H9 (cell line): ENCODE measurements around the gene BCL2L2. TPM values are rescaled to one million over a fixed set of nuclear protein-coding genes. Genes with fewer than 3 reads are reported as not detected.

Experiments used
- DNase-seq: peaks from one replicate; pipeline ENCODE4 v3.0.0-alpha.2; 2017
- H2AFZ ChIP-seq: one replicate; pipeline ENCODE4 v1.6.1; 2013; ENCODE audit warnings: mild to moderate bottlenecking, low read length, control low read depth, moderate library complexity
- H2AK5ac ChIP-seq: 2 replicates; pipeline ENCODE4 v1.6.1; 2013; ENCODE audit warnings: low read length, control low read depth, mixed read lengths; ENCODE audit not compliant: insufficient read length
- H2BK120ac ChIP-seq: one replicate; pipeline ENCODE4 v1.6.1; 2013; ENCODE audit warnings: low read depth, mild to moderate bottlenecking, low read length, control low read depth, inconsistent platforms; ENCODE audit not compliant: poor library complexity, severe bottlenecking
- H2BK12ac ChIP-seq: 2 replicates; pipeline ENCODE4 v1.6.1; 2013; ENCODE audit warnings: low read length, control low read depth, mixed read lengths, low read depth; ENCODE audit not compliant: insufficient read length
- H2BK15ac ChIP-seq: 2 replicates; pipeline ENCODE4 v1.6.1; 2013; ENCODE audit warnings: low read depth, low read length, control low read depth
- H2BK20ac ChIP-seq: one replicate; pipeline ENCODE4 v1.6.1; 2013; ENCODE audit warnings: low read depth, mild to moderate bottlenecking, low read length, control low read depth, inconsistent platforms; ENCODE audit not compliant: poor library complexity, severe bottlenecking
- H2BK5ac ChIP-seq: 2 replicates; pipeline ENCODE4 v1.6.1; 2013; ENCODE audit warnings: low read length, control low read depth, mixed read lengths; ENCODE audit not compliant: insufficient read length
- H3K14ac ChIP-seq: 2 replicates; pipeline ENCODE4 v1.6.1; 2013; ENCODE audit warnings: low read length, control low read depth; ENCODE audit not compliant: insufficient read depth
- H3K18ac ChIP-seq: 2 replicates; pipeline ENCODE4 v1.6.1; 2013; ENCODE audit warnings: low read depth, mild to moderate bottlenecking, mixed read lengths, low read length, control low read depth; ENCODE audit not compliant: insufficient read length
- H3K23ac ChIP-seq: 2 replicates; pipeline ENCODE4 v1.6.1; 2013; ENCODE audit warnings: low read length, control low read depth, mixed read lengths, low read depth; ENCODE audit not compliant: insufficient read length
- H3K23me2 ChIP-seq: 2 replicates; pipeline ENCODE4 v1.6.1; 2013; ENCODE audit warnings: low read depth, mild to moderate bottlenecking, mixed read lengths, low read length, control low read depth; ENCODE audit not compliant: insufficient read length, poor library complexity, severe bottlenecking
- H3K27ac ChIP-seq: 2 replicates; pipeline ENCODE4 v1.5.1; 2013; ENCODE audit warnings: low read length, control low read depth, mixed read lengths, low read depth; ENCODE audit not compliant: insufficient read length
- H3K27me3 ChIP-seq: 2 replicates; pipeline ENCODE4 v1.6.1; 2013; ENCODE audit warnings: low read length, control low read depth, inconsistent platforms; ENCODE audit not compliant: insufficient read depth
- H3K4ac ChIP-seq: 2 replicates; pipeline ENCODE4 v1.6.1; 2013; ENCODE audit warnings: low read depth, mild to moderate bottlenecking, control low read depth, inconsistent platforms, low read length, moderate library complexity
- H3K4me1 ChIP-seq: 2 replicates; pipeline ENCODE4 v1.6.1; 2013; ENCODE audit warnings: low read length, control low read depth, inconsistent platforms; ENCODE audit not compliant: insufficient read depth
- H3K4me2 ChIP-seq: 2 replicates; pipeline ENCODE4 v1.6.1; 2013; ENCODE audit warnings: low read length, control low read depth, mixed read lengths; ENCODE audit not compliant: insufficient read length, insufficient read depth
- H3K56ac ChIP-seq: 2 replicates; pipeline ENCODE4 v1.6.1; 2013; ENCODE audit warnings: low read depth, mild to moderate bottlenecking, mixed read lengths, low read length, control low read depth; ENCODE audit not compliant: insufficient read length
- H3K79me1 ChIP-seq: 2 replicates; pipeline ENCODE4 v1.6.1; 2013; ENCODE audit warnings: low read depth, mild to moderate bottlenecking, moderate library complexity, low read length, control low read depth, inconsistent platforms; ENCODE audit not compliant: insufficient read depth, poor library complexity, severe bottlenecking
- H3K79me2 ChIP-seq: 2 replicates; pipeline ENCODE4 v1.6.1; 2013; ENCODE audit warnings: low read length, control low read depth, inconsistent platforms; ENCODE audit not compliant: insufficient read depth
- H3K9ac ChIP-seq: 2 replicates; pipeline ENCODE4 v1.6.1; 2013; ENCODE audit warnings: low read length, control low read depth, mixed read lengths; ENCODE audit not compliant: insufficient read length; ENCODE audit errors: extremely low read depth
- H3K9me3 ChIP-seq: one replicate; pipeline ENCODE4 v1.6.1; 2013; ENCODE audit warnings: low read depth, low read length, inconsistent platforms; ENCODE audit not compliant: control insufficient read depth
- H3T11ph ChIP-seq: one replicate; pipeline ENCODE4 v1.6.1; 2013; ENCODE audit warnings: mild to moderate bottlenecking, low read length, control low read depth, inconsistent platforms
- H4K20me1 ChIP-seq: one replicate; pipeline ENCODE4 v1.6.1; 2013; ENCODE audit not compliant: control insufficient read depth, insufficient read length, insufficient read depth
- H4K5ac ChIP-seq: 2 replicates; pipeline ENCODE4 v1.6.1; 2013; ENCODE audit warnings: low read depth, mild to moderate bottlenecking, mixed read lengths, low read length, control low read depth; ENCODE audit not compliant: insufficient read length
- H4K8ac ChIP-seq: replicated peaks from 2 replicates; pipeline ENCODE4 v1.6.1; 2013; ENCODE audit warnings: low read length, control low read depth, mixed read lengths, low read depth; ENCODE audit not compliant: insufficient read length
- H4K91ac ChIP-seq: 2 replicates; pipeline ENCODE4 v1.6.1; 2013; ENCODE audit warnings: low read depth, mild to moderate bottlenecking, moderate library complexity, mixed read lengths, low read length, control low read depth; ENCODE audit not compliant: insufficient read length
- H3K27ac Mint-ChIP-seq, 3 experiments: 2 replicates in 2 of 3; 3 replicates in 1 of 3; pipeline ENCODE4 v1.8.0; 2020 to 2021; ENCODE audit warnings: mixed read lengths in 3 of 3, mild to moderate bottlenecking in 1 of 3, moderate library complexity in 1 of 3
- H3K27me3 Mint-ChIP-seq: 2 replicates; pipeline ENCODE4 v1.8.0; 2021; ENCODE audit warnings: low read depth, mild to moderate bottlenecking, moderate library complexity, mixed read lengths
- H3K36me3 Mint-ChIP-seq, 3 experiments: 2 replicates in 2 of 3; 3 replicates in 1 of 3; pipeline ENCODE4 v1.8.0; 2020 to 2021; ENCODE audit warnings: low read depth in 3 of 3, mixed read lengths in 3 of 3; ENCODE audit not compliant: insufficient read depth in 1 of 3
- H3K4me1 Mint-ChIP-seq, 2 experiments: 2 replicates each; pipeline ENCODE4 v1.8.0; 2020; ENCODE audit warnings: mixed read lengths in 2 of 2
- H3K4me3 Mint-ChIP-seq, 2 experiments: 2 replicates in 1 of 2; 3 replicates in 1 of 2; pipeline ENCODE4 v1.8.0; 2020 to 2021; ENCODE audit warnings: mild to moderate bottlenecking in 2 of 2, mixed read lengths in 2 of 2, moderate library complexity in 1 of 2
- H3K9me3 Mint-ChIP-seq, 2 experiments: 2 replicates in 1 of 2; 3 replicates in 1 of 2; pipeline ENCODE4 v1.8.0; 2020; ENCODE audit warnings: mild to moderate bottlenecking in 2 of 2, mixed read lengths in 2 of 2, moderate library complexity in 1 of 2
- WGBS: extraction: QIAGEN DNeasy Blood & Tissue Kit; methylation state at CpG from one replicate; pipeline ENCODE4 v1.1.7; 2013; ENCODE audit warnings: missing lambda C conversion rate, low lambda C conversion rate, mixed read lengths; ENCODE audit not compliant: insufficient read length; ENCODE audit errors: extremely low coverage; 5-methylcytosine and 5-hydroxymethylcytosine counted together
- total RNA-seq: library from RNA; stranded (reverse); gene quantifications from 2 replicates; pipeline ENCODE4 v1.2.1, GENCODE V29; 2021
- TF ChIP-seq, protein P1 (sequence below): fragments of 200-600 bp; sonication (generic); conservative IDR thresholded peaks from 3 replicates; pipeline ENCODE4 v1.8.0; 2021; ENCODE audit warnings: antibody characterized with exemption, mild to moderate bottlenecking

BCL2L2 gene
- total RNA-seq, 1 experiment from 2014 or later, result 8.4 TPM

DNA sequence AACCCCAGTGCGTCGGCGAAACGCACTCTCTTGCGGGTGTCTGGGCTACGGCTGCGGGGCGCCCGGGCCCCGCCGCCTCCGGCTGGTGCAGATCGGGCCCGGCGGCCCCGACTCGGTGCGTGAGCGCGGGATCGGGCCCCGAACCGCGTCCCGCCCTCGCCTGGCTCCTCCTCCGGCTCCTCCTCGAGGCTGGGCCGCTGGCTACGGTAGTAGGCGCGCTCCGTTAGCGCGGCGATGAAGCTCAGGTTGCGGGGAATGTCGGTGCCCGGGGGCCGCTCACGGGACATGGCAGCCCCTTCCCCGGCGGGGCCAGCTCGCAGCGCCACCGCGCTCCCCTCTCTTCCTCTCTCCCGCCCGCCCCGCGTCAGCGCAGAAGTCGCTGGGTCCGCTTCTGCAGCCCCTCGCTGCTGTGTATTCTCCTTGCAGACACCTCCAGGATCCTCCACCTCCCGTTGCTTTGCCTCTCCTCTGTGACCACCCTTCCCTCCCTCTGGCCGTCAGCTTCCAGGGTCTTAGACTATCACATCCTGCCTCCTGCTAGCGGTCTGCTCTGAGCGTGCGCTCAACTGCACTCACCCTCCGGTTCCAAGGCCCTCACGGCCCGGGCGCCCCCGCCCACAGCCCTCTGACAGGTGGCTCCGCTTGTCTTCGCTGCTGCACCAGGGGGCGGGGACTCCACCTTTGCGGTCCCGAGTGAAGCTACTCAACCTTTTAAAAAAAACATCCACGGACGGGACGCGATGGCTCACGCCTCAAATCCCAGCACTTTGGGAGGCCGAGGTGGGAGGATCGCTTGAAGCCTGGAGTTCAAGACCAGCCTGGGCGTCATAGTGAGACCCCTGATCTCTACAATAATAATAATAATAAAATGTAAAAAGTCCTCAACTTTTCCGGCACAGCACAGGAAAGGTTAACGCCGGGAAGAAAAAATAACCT is 4.1 kb upstream of the BCL2L2 start, which contains the start of gene PPP1R3E:
Gene PPP1R3E (minus strand): TSS at position 570 of the 936 bp plus-strand sequence. CDS start 283 bp downstream, at position 287.
- peaks cover 25% of the 10 kb centered on the region for H3K23me2 ChIP-seq
- H4K20me1 ChIP-seq, result no peaks in the 10 kb centered on the region
- peak within 1 kb of the TSS; percentile 42 for H3K9ac ChIP-seq
- H3K4me2 ChIP-seq, result peak within 1 kb of the TSS; percentile 88
- H2AFZ ChIP-seq, result no peak within 1 kb of the TSS
- DNase-seq, result peak; percentile 69
- no peaks in the 10 kb centered on the region for H3K79me2 ChIP-seq
- peaks cover 21 to 30% of the 10 kb centered on the region in 2 experiments for H3K4me1 Mint-ChIP-seq
- peak within 1 kb of the TSS; percentile 74 to 91 (median 78); a peak in 6 of 7 replicates for H3K27ac Mint-ChIP-seq
- peaks cover 2 to 11% (median 4%) of the 10 kb centered on the region in 3 experiments; a peak in 4 of 7 replicates for H3K36me3 Mint-ChIP-seq
- WGBS, result no CpG with 5 or more reads among the region's 81 CpGs
- H4K5ac ChIP-seq, result no peak within 1 kb of the TSS
- peak within 1 kb of the TSS; percentile 67 for H3K18ac ChIP-seq
- H2BK20ac ChIP-seq, result no peak within 1 kb of the TSS
- no peaks in the 10 kb centered on the region for H3K9me3 Mint-ChIP-seq
- H2BK5ac ChIP-seq, result no peak within 1 kb of the TSS
- H2BK120ac ChIP-seq, result no peak within 1 kb of the TSS
- H3K4me1 ChIP-seq, result no peaks in the 10 kb centered on the region
- H4K8ac ChIP-seq, result no peak within 1 kb of the TSS
- H3T11ph ChIP-seq, result no peak within 1 kb of the TSS
- peaks cover 2% of the 10 kb centered on the region; the same call in 1 of the 2 replicates for H3K27me3 ChIP-seq
- H2BK12ac ChIP-seq, result no peak within 1 kb of the TSS
- H4K91ac ChIP-seq, result no peak within 1 kb of the TSS
- H3K4ac ChIP-seq, result no peak within 1 kb of the TSS
- H3K79me1 ChIP-seq, result no peaks in the 10 kb centered on the region
- H3K27me3 Mint-ChIP-seq, result peaks cover 51% of the 10 kb centered on the region
- no peak within 1 kb of the TSS for H2BK15ac ChIP-seq
- TF ChIP-seq, protein P1, sequence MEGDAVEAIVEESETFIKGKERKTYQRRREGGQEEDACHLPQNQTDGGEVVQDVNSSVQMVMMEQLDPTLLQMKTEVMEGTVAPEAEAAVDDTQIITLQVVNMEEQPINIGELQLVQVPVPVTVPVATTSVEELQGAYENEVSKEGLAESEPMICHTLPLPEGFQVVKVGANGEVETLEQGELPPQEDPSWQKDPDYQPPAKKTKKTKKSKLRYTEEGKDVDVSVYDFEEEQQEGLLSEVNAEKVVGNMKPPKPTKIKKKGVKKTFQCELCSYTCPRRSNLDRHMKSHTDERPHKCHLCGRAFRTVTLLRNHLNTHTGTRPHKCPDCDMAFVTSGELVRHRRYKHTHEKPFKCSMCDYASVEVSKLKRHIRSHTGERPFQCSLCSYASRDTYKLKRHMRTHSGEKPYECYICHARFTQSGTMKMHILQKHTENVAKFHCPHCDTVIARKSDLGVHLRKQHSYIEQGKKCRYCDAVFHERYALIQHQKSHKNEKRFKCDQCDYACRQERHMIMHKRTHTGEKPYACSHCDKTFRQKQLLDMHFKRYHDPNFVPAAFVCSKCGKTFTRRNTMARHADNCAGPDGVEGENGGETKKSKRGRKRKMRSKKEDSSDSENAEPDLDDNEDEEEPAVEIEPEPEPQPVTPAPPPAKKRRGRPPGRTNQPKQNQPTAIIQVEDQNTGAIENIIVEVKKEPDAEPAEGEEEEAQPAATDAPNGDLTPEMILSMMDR, result no peak
- H3K27ac ChIP-seq, result no peak within 1 kb of the TSS
- no peak within 1 kb of the TSS for H3K14ac ChIP-seq
- H3K4me3 Mint-ChIP-seq, result peak within 1 kb of the TSS; percentile 79 to 92
- no peak within 1 kb of the TSS for H3K23ac ChIP-seq
- no peak within 1 kb of the TSS for H3K56ac ChIP-seq
- no peaks in the 10 kb centered on the region for H3K9me3 ChIP-seq
- H2AK5ac ChIP-seq, result no peak within 1 kb of the TSS
